Uterus (tissue), 2 donors: ENCODE results near the gene SERGEF.

Experiments
- CTCF ChIP-seq, 4 experiments: fragments of 200-600 bp in 2 of 4; fragments of 450-650 bp in 2 of 4; sonication (generic) in 2 of 4; IDR thresholded peaks; one replicate each; pipeline ENCODE4 v1.5.1; 2016 to 2019; ENCODE audit warnings: antibody characterized with exemption in 4 of 4, mild to moderate bottlenecking in 2 of 4, moderate library complexity in 1 of 4
- POLR2A ChIP-seq, 2 donors: fragments of 450-650 bp; IDR thresholded peaks; one replicate each; pipeline ENCODE4 v1.6.1; 2016; ENCODE audit warnings: antibody characterized with exemption in 2 of 2, mild to moderate bottlenecking in 1 of 2, moderate library complexity in 1 of 2

DNA sequence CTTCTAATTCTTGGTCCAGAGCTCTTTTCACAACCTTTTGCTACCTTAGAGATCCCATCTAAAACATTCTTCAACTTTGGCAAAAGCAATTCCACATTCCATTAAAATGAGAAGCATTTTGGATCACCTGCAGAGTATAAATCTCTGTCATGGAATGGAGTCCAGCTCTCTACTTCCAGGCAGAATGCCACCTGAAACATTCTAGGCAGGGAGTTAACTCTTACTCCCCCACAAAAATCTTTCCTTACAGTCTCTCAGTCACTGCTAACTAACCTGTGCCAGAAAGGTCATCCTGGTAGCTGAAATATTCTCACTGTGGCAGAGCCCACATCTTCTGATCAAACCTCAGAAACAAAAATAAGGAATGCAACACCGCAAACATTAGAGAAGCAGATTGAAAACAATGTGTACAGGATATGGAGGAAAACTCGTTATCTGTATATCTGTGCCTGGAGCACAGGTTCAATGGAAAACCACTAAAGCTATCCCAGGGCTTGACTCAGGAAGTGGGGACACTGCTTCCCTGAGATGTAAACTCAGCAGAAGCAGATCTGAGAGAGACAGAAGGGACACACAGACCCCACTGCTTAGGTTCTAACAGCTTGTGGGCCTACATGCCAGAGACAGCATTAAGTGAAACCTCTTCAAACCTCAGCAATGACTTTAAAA is 199.3 kb downstream of the SERGEF start:
- TF ChIP-seq CTCF (IDR thresholded peaks at IDR 0.05) = no peak
- no peak for TF ChIP-seq POLR2A (IDR thresholded peaks at IDR 0.05)
